Effector memory CD8-positive, alpha-beta T cell (primary cell): ENCODE measurements around the gene INPP5A.
"Not testable (repeated sequence)": the region's sequence is repeated elsewhere in the genome, so short reads cannot be mapped to it uniquely, and the experiment has no call there.

Experiments
- ATAC-seq: fragments of 150-1000 bp; cut with Tn5 transposase; replicated peaks from 2 replicates; pipeline ENCODE4 v1.10.0; 2021; ENCODE audit warnings: mild to moderate bottlenecking, moderate library complexity
- DNase-seq, 3 experiments: peaks; one replicate each; pipeline ENCODE4 v3.0.0; 2021
- H3K27ac Mint-ChIP-seq, 2 donors: one replicate each; pipeline ENCODE4 v1.8.0; 2022; ENCODE audit warnings: mild to moderate bottlenecking in 2 of 2, mixed read lengths in 2 of 2, moderate library complexity in 2 of 2
- H3K27me3 Mint-ChIP-seq, 2 donors: one replicate each; pipeline ENCODE4 v1.8.0; 2022; ENCODE audit warnings: mixed read lengths in 2 of 2
- H3K36me3 Mint-ChIP-seq: one replicate; pipeline ENCODE4 v1.8.0; 2022; ENCODE audit warnings: mild to moderate bottlenecking, moderate library complexity, mixed read lengths; ENCODE audit not compliant: insufficient read depth
- H3K4me1 Mint-ChIP-seq, 2 donors: one replicate each; pipeline ENCODE4 v1.8.0; 2022; ENCODE audit warnings: low read depth in 2 of 2, mixed read lengths in 2 of 2
- H3K4me3 Mint-ChIP-seq, 2 donors: one replicate each; pipeline ENCODE4 v1.8.0; 2022; ENCODE audit warnings: mild to moderate bottlenecking in 2 of 2, mixed read lengths in 2 of 2, moderate library complexity in 2 of 2
- H3K9me3 Mint-ChIP-seq, 2 donors: one replicate each; pipeline ENCODE4 v1.8.0; 2022; ENCODE audit warnings: mixed read lengths in 2 of 2

Gene INPP5A

GRCh38 chr10:132738454-132739224, 201.1 kb downstream of the INPP5A start:
- DNase-seq: no peak
- no peak overlapping the region for H3K27ac Mint-ChIP-seq
- ATAC-seq: no peak
- no peaks in the 10 kb centered on the region for H3K4me1 Mint-ChIP-seq
- no peaks in the 10 kb centered on the region for H3K36me3 Mint-ChIP-seq
- H3K9me3 Mint-ChIP-seq: no peaks in the 10 kb centered on the region
- no peaks in the 10 kb centered on the region for H3K27me3 Mint-ChIP-seq
- no peak overlapping the region for H3K4me3 Mint-ChIP-seq

DNA sequence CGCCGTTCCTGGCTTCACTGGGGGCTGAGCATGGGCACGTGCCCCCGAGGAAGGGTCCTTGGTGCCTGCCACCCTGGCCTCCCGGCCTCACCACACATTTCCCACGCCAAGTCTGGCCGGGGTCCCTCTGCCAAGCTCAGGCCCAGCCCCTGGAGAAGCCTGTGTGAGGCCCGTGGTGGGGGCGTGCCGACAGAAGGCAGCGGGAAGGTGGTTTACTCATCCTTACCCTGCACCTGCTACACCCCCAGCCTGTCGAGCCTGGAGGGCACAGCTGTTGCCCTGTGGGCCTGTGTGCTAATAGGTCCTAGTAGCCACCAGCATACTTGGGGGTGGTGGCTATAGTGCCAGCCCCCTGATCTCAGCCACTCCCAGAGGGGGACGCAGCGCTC, 201.6 kb downstream of the INPP5A start:
- no peaks in the 10 kb centered on the region for H3K36me3 Mint-ChIP-seq
- no peaks in the 10 kb centered on the region for H3K27me3 Mint-ChIP-seq
- no peaks in the 10 kb centered on the region for H3K4me1 Mint-ChIP-seq
- no peak overlapping the region for H3K4me3 Mint-ChIP-seq
- H3K9me3 Mint-ChIP-seq: no peaks in the 10 kb centered on the region
- ATAC-seq (no peak), DNase-seq (no peak)
- H3K27ac Mint-ChIP-seq: no peak overlapping the region

DNA sequence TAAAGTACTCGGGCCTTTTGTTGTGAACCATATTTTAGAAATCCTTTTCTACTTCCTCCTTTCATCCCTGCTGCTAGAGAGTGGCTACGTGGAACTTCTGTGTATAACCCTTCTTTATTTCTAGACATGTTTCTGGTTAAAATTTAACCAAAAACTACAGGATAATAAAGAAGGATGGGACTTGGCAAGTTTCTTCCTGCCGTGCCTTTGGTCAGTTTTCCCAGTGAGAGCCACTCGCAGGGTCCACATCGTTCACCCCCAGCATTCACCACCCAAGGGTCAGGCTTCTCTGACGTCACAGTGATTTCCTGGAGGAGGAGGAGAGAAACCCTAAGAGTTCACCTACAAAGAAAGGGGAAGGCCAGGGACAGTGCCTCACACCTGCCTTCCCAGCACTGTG, 203.0 kb downstream of the INPP5A start:
- no peaks in the 10 kb centered on the region for H3K9me3 Mint-ChIP-seq
- H3K27me3 Mint-ChIP-seq: no peaks in the 10 kb centered on the region
- H3K36me3 Mint-ChIP-seq: no peaks in the 10 kb centered on the region
- no peak for ATAC-seq
- no peak overlapping the region for H3K27ac Mint-ChIP-seq
- no peaks in the 10 kb centered on the region for H3K4me1 Mint-ChIP-seq
- H3K4me3 Mint-ChIP-seq: no peak overlapping the region
- DNase-seq: no peak

DNA sequence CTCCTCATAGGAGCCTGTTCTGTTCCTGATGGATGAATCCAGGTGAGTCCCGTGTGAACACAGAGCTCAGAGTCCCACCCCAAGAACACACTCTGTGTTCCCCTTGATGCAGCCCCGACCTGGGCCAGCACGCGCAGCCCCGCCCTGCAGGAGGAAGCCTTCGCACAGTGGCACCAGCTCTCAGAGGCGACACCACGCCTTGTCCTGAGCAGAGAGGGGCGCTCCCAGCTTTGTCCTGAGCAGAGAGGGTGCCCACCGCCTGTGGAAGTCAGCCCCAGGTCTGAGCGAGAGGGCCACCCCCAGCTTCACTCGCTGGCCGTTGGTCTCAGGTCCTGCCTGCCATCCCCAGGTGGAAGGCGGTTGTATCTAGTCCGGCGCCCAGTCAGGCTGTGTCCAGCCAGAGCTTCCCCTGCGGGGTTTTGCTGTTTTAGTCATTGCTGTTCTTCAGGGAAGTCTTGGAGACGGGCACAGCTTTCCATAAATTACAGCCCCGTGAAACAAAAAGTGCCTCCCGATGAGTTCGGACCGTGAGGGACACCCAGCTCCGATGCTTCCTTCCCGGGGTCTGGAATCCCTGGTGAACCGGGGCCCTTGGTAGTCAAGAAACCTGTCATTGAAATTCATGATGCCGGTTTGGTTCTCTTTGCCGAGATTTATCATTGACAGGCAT, 204.7 kb downstream of the INPP5A start:
- ATAC-seq: no peak
- DNase-seq: no peak
- H3K4me1 Mint-ChIP-seq: no peaks in the 10 kb centered on the region
- H3K27me3 Mint-ChIP-seq: no peaks in the 10 kb centered on the region
- H3K9me3 Mint-ChIP-seq: no peaks in the 10 kb centered on the region
- no peaks in the 10 kb centered on the region for H3K36me3 Mint-ChIP-seq
- no peak overlapping the region for H3K4me3 Mint-ChIP-seq
- H3K27ac Mint-ChIP-seq: no peak overlapping the region

- H3K27me3 Mint-ChIP-seq: no peaks in the 10 kb centered on the region
- no peak for DNase-seq
- no peak for ATAC-seq
- no peak overlapping the region for H3K4me3 Mint-ChIP-seq
- no peaks in the 10 kb centered on the region for H3K36me3 Mint-ChIP-seq
- no peaks in the 10 kb centered on the region for H3K9me3 Mint-ChIP-seq
- no peak overlapping the region for H3K27ac Mint-ChIP-seq
- H3K4me1 Mint-ChIP-seq: no peaks in the 10 kb centered on the region
Measured at GRCh38 chr10:132742837-132743194, 205.2 kb downstream of the INPP5A start.

DNA sequence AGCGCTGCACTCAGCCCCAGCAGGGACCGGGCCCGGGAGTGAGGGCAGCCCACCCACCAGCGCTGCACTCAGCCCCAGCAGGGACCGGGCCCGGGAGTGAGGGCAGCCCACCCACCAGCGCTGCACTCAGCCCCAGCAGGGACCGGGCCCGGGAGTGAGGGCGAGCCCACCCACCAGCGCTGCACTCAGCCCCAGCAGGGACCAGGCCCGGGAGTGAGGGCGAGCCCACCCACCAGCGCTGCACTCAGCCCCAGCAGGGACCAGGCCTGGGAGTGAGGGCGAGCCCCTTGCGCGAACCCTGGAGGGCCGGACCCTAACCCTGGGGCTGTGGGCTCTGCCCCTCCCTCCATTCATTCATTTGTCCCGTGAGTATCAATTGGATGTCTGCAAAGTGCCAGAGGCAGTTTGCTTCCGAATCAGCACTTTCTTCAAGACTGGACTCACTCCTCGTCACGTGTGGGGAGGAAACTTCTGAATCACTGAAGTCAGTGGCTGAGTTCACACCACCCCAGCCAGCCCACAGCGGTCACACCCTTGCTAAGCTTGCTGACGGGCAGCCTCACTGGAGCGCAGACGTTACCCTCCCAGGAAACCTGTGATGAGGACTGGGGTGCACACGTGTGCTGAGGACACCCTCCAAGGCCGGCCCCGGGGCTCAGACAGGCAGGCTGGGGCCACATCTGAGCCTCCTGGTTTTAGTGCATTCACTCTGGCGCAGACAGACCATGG, 205.8 kb downstream of the INPP5A start:
- H3K4me3 Mint-ChIP-seq, ATAC-seq, H3K27me3 Mint-ChIP-seq, DNase-seq, H3K9me3 Mint-ChIP-seq, H3K36me3 Mint-ChIP-seq, H3K27ac Mint-ChIP-seq, H3K4me1 Mint-ChIP-seq: not testable (repeated sequence)

DNA sequence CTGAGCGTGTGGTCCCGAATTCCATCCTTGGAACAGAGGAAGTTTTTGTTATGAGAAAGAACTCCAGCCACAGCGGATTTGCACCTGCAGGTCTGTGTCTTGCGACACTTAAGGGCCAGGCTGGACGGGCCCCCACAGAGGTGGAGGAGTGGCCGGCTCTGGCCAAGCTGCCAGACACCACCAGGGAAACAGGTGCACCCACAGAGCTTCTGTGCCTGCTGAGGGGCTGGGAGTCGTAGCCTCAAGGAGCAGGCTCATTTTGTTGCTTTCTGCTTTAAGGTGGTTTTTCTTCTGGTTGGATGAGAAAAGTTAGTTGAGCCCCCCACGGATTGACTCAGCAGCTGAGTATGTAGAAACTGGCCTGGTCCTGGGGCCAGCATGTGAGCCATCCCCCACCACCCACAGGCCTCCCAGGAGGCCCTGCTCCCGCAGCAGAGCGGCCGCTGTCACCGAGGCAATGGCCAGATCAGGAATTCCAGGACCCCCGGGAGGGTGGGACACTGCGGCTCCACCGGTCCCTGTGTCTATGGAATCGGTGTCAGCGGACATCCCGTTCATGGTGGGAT, 206.4 kb downstream of the INPP5A start:
- ATAC-seq (no peak), DNase-seq (no peak)
- H3K27ac Mint-ChIP-seq: no peak overlapping the region
- no peaks in the 10 kb centered on the region for H3K36me3 Mint-ChIP-seq
- H3K27me3 Mint-ChIP-seq: no peaks in the 10 kb centered on the region
- no peaks in the 10 kb centered on the region for H3K4me1 Mint-ChIP-seq
- no peak overlapping the region for H3K4me3 Mint-ChIP-seq
- no peaks in the 10 kb centered on the region for H3K9me3 Mint-ChIP-seq

GRCh38 chr10:132744839-132745238, 207.3 kb downstream of the INPP5A start:
- H3K27ac Mint-ChIP-seq: no peak overlapping the region
- H3K36me3 Mint-ChIP-seq: no peaks in the 10 kb centered on the region
- H3K9me3 Mint-ChIP-seq: no peaks in the 10 kb centered on the region
- ATAC-seq (no peak), DNase-seq (no peak)
- H3K4me3 Mint-ChIP-seq: no peak overlapping the region
- no peaks in the 10 kb centered on the region for H3K4me1 Mint-ChIP-seq
- H3K27me3 Mint-ChIP-seq: no peaks in the 10 kb centered on the region

DNA sequence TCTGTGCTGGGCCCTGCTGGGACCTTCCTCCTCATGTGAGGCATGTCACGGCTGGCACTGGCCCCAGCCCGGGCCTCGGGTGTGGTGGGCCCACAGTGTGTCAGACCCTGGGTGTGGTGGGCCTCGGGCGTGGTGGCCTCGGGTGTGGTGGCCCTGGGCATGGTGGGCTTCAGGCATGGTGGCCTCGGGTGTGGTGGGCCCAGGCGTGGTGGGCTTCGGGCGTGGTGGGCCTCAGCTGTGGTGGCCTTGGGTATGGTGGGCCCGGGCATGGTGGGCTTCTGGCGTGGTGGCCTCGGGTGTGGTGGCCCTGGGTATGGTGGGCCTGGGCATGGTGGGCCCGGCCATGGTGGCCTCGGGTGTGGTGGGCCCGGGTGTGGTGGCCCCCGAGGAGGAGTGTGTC, 207.9 kb downstream of the INPP5A start:
- Mint-ChIP-seq H3K4me3 (no peak overlapping the region), H3K27me3 (no peaks in the 10 kb centered on the region), H3K4me1 (no peaks in the 10 kb centered on the region), H3K27ac (no peak overlapping the region), H3K36me3 (no peaks in the 10 kb centered on the region), H3K9me3 (no peaks in the 10 kb centered on the region)
- DNase-seq (no peak), ATAC-seq (no peak)

DNA sequence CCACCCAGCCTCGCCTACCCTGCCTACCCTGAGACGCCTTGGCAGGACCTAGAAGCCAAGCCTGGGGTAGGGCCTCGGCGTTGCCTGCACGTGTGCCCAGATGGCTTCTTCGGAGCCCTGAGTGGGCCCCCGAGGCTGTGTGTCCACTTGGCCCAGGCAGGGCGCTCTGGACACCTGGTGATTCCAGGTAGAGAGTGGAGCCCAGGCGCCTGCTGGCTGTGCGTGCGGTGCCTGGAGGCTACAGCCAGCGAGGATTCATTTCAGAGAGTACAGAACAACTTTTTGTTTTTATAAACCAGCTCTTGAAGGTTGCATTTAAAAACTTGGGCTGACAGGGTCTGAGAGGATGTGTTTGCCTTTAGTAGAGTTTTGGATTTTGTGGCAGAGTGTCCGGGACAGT, 208.4 kb downstream of the INPP5A start:
- no peak overlapping the region for H3K4me3 Mint-ChIP-seq
- H3K27ac Mint-ChIP-seq: no peak overlapping the region
- ATAC-seq (no peak), DNase-seq (no peak)
- H3K36me3 Mint-ChIP-seq: no peaks in the 10 kb centered on the region
- no peaks in the 10 kb centered on the region for H3K27me3 Mint-ChIP-seq
- H3K4me1 Mint-ChIP-seq: no peaks in the 10 kb centered on the region
- no peaks in the 10 kb centered on the region for H3K9me3 Mint-ChIP-seq

- Mint-ChIP-seq H3K27me3 (no peaks in the 10 kb centered on the region), H3K27ac (no peak overlapping the region), H3K4me3 (no peak overlapping the region), H3K36me3 (no peaks in the 10 kb centered on the region), H3K9me3 (no peaks in the 10 kb centered on the region), H3K4me1 (no peaks in the 10 kb centered on the region)
- no peak for ATAC-seq
- DNase-seq: no peak
Measured at GRCh38 chr10:132746386-132746785, 208.8 kb downstream of the INPP5A start.

- Mint-ChIP-seq H3K9me3 (no peaks in the 10 kb centered on the region), H3K4me3 (no peak overlapping the region), H3K27ac (no peak overlapping the region), H3K36me3 (no peaks in the 10 kb centered on the region), H3K4me1 (no peaks in the 10 kb centered on the region), H3K27me3 (no peaks in the 10 kb centered on the region)
- DNase-seq: no peak
- no peak for ATAC-seq
Measured at GRCh38 chr10:132746801-132747625, 209.4 kb downstream of the INPP5A start.

DNA sequence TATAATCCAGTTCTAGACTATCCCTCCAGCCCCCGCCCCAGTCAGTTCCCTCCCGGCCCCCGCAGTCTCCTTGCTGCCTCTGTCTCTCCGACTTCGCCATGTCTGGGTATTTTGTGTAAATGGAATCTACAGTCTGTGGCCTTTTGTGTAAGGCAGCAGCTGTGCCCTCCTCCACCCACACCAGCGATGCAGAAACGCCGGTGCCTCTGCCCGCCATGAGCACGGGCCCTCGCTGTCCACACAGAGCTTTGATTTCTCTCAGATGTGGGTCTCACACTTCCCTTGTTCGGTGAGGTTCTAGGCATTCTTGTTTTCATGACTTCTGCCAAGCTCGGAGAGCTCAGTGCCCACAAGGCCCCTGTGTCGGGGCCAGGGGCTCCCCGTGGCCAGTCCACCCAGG, 210.5 kb downstream of the INPP5A start:
- DNase-seq: no peak
- H3K4me3 Mint-ChIP-seq: no peak overlapping the region
- H3K4me1 Mint-ChIP-seq: no peaks in the 10 kb centered on the region
- no peaks in the 10 kb centered on the region for H3K9me3 Mint-ChIP-seq
- ATAC-seq: no peak
- H3K27me3 Mint-ChIP-seq: no peaks in the 10 kb centered on the region
- H3K36me3 Mint-ChIP-seq: no peaks in the 10 kb centered on the region
- H3K27ac Mint-ChIP-seq: no peak overlapping the region
